HUES64 (cell line): Measurements from ENCODE around the gene CCL22.

Experiments used
- H3K27ac ChIP-seq: 2 replicates; pipeline ENCODE4 v1.7.0; 2013; ENCODE audit warnings: low read depth, low read length, inconsistent platforms
- H3K27me3 ChIP-seq: 2 replicates; pipeline ENCODE4 v1.6.1; 2013; ENCODE audit warnings: mild to moderate bottlenecking, low read length; ENCODE audit not compliant: insufficient read depth
- H3K36me3 ChIP-seq: 2 replicates; pipeline ENCODE4 v1.6.1; 2013; ENCODE audit warnings: mild to moderate bottlenecking, low read length; ENCODE audit not compliant: insufficient read depth
- H3K4me1 ChIP-seq: 2 replicates; pipeline ENCODE4 v1.6.1; 2013; ENCODE audit warnings: mild to moderate bottlenecking, low read length, moderate library complexity; ENCODE audit not compliant: insufficient read depth
- H3K4me3 ChIP-seq: 2 replicates; pipeline ENCODE4 v1.5.1; 2013; ENCODE audit warnings: mild to moderate bottlenecking, low read length, moderate library complexity
- H3K9ac ChIP-seq: 2 replicates; pipeline ENCODE4 v1.6.1; 2013; ENCODE audit warnings: mild to moderate bottlenecking, low read depth, low read length
- H3K9me3 ChIP-seq: 2 replicates; pipeline ENCODE4 v1.6.1; 2013; ENCODE audit warnings: low read depth, low read length; ENCODE audit not compliant: insufficient read depth
- WGBS: fragments of 150-250, 120-280 bp; methylation state at CpG from one replicate; pipeline ENCODE4 v1.1.7; 2013; ENCODE audit warnings: missing lambda C conversion rate; 5-methylcytosine and 5-hydroxymethylcytosine counted together

Gene CCL22

DNA sequence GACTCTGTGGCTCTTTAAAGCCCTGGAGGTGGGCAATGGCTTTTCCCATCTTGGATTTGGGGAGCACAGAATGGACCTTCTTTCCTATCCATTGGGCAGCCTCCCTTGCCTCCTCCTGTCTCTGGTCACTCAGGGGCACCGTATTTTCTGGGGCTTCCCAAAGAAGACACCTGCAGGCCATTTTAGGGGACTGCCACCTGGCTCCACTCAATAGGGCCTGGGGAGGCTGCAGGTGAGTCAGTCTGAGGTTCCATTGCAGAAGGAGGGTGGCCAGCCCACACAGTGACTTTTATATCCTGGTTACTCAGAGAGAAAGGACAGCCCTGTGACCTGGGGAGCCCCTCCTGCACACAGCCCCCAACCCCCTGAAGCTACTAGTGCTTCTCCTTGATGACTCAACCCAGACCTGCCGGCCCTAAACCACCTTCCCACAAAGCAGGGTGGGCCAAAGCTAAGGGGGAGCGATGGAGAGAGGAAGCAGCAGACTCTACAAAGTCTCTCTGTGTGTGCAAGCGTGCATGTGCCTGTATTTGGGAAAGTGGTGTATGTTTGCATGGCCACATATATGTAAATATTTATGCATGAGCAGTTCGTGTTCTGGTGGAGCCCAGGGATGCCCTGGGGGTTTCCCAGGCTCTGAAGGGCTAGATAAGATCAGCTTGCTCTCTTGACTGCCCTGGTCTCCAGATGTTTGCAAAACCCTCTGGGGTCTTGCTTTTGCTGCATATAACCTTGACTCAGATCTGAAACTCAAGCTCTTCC lies 18.7 kb downstream of the CCL22 start:
- Histone ChIP-seq H3K36me3 (no peaks in the 10 kb centered on the region), H3K4me3 (no peak overlapping the region), H3K27ac (0 out of 2 replicates have a peak overlapping the region, but pooled peaks have one; percentile 4), H3K4me1 (peaks cover 22% of the 10 kb centered on the region), H3K9me3 (no peaks in the 10 kb centered on the region), H3K9ac (peak overlapping the region; percentile 52; the same call in 1 of the 2 replicates), H3K27me3 (no peaks in the 10 kb centered on the region)
- WGBS = 56% methylated on average over 5 of the region's 5 CpGs

DNA sequence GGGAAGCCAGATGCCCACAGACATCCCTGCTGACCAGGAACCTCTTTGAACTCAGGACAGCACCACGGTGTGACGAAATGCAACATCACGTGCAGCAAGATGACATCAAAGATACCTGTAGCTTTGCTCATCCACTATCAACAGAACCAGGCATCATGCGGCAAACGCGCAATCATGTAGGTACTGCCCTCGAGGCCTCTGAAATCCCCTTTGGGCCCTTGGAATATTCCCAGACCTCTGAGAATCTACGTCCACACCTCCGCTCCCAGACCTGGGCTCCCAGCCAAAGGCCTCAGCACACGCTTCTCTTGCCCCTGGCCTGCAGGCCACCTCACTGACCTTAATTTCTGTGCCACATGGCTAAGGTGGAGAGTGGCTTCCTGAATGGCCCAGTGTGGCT lies 21.0 kb downstream of the CCL22 start:
- Histone ChIP-seq H3K36me3 (no peaks in the 10 kb centered on the region), H3K4me3 (no peak overlapping the region), H3K4me1 (peaks cover 7% of the 10 kb centered on the region; the same call in 1 of the 2 replicates), H3K27ac (no peak overlapping the region), H3K27me3 (no peaks in the 10 kb centered on the region), H3K9me3 (no peaks in the 10 kb centered on the region), H3K9ac (no peak overlapping the region)
- 92% methylated on average over 10 of the region's 10 CpGs for WGBS

DNA sequence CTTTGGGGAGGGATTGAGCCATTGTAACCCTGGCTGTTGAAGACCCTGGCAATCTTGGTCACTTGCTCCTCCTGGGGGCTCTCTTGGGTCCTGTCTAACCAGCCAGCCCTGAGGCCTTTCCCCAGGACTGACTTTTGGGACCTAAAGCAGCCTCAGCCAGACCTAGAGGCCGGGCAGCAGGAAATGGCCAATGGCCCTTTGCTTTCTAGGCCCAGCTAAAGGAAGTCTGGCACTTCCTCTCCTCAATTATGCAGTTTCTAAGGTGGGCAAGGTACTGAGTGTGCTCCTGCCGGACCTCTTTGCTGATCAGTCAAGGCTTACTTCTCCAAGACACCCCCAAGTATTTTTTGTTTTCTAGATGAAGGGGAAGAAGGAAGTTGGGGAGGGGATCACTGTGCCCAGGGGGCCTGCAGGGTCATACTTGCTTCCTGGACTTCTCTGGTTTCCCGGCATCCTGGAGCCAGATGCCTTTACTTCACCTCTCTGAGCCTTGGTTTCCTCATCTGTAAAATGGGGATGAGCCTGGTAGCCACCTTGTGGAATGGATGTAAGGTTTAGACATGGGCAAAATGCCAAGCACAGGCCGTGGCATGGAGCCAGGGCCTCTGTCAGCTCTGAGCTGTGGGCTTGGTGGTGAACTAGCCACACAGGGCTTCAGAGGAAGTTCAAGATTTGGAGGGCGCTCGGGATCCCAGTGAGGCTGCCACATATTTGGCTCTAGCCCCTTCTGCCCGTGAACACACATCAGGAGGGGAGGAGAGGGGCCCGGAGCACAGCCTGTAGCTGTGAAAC lies 22.3 kb downstream of the CCL22 start:
- H3K4me1 ChIP-seq = peaks cover 7% of the 10 kb centered on the region; the same call in 1 of the 2 replicates
- no peak overlapping the region for H3K4me3 ChIP-seq
- H3K27me3 ChIP-seq = no peaks in the 10 kb centered on the region
- H3K9ac ChIP-seq = no peak overlapping the region
- H3K36me3 ChIP-seq = no peaks in the 10 kb centered on the region
- WGBS = 93% methylated on average over 8 of the region's 8 CpGs
- no peaks in the 10 kb centered on the region for H3K9me3 ChIP-seq
- H3K27ac ChIP-seq = no peak overlapping the region

DNA sequence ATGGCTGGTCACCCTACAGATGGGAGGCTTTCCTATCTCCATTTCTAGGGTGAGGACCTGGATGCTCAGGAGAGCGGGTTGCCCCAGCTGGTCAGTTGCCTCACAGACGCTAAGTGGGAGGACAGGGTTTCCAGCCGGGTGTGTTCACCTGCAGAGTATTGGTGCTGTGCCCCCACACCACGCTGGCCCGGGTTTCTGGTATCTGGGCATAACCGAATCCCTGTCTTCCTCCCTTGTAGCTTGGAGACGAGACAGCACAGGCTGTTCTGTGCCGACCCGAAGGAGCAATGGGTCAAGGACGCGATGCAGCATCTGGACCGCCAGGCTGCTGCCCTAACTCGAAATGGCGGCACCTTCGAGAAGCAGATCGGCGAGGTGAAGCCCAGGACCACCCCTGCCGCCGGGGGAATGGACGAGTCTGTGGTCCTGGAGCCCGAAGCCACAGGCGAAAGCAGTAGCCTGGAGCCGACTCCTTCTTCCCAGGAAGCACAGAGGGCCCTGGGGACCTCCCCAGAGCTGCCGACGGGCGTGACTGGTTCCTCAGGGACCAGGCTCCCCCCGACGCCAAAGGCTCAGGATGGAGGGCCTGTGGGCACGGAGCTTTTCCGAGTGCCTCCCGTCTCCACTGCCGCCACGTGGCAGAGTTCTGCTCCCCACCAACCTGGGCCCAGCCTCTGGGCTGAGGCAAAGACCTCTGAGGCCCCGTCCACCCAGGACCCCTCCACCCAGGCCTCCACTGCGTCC lies 23.4 kb downstream of the CCL22 start:
- Histone ChIP-seq H3K9me3 (no peaks in the 10 kb centered on the region), H3K4me3 (no peak overlapping the region), H3K27ac (no peak overlapping the region), H3K27me3 (no peaks in the 10 kb centered on the region), H3K36me3 (no peaks in the 10 kb centered on the region), H3K9ac (no peak overlapping the region), H3K4me1 (peaks cover 13% of the 10 kb centered on the region; the same call in 1 of the 2 replicates)
- 93% methylated on average over 35 of the region's 35 CpGs for WGBS

DNA sequence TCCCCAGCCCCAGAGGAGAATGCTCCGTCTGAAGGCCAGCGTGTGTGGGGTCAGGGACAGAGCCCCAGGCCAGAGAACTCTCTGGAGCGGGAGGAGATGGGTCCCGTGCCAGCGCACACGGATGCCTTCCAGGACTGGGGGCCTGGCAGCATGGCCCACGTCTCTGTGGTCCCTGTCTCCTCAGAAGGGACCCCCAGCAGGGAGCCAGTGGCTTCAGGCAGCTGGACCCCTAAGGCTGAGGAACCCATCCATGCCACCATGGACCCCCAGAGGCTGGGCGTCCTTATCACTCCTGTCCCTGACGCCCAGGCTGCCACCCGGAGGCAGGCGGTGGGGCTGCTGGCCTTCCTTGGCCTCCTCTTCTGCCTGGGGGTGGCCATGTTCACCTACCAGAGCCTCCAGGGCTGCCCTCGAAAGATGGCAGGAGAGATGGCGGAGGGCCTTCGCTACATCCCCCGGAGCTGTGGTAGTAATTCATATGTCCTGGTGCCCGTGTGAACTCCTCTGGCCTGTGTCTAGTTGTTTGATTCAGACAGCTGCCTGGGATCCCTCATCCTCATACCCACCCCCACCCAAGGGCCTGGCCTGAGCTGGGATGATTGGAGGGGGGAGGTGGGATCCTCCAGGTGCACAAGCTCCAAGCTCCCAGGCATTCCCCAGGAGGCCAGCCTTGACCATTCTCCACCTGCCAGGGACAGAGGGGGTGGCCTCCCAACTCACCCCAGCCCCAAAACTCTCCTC lies 24.1 kb downstream of the CCL22 start:
- Histone ChIP-seq H3K4me1 (peaks cover 7% of the 10 kb centered on the region; the same call in 1 of the 2 replicates), H3K9ac (no peak overlapping the region), H3K27ac (no peak overlapping the region), H3K4me3 (no peak overlapping the region), H3K27me3 (no peaks in the 10 kb centered on the region), H3K9me3 (no peaks in the 10 kb centered on the region), H3K36me3 (no peaks in the 10 kb centered on the region)
- 93% methylated on average over 16 of the region's 16 CpGs for whole genome bisulfite sequencing

DNA sequence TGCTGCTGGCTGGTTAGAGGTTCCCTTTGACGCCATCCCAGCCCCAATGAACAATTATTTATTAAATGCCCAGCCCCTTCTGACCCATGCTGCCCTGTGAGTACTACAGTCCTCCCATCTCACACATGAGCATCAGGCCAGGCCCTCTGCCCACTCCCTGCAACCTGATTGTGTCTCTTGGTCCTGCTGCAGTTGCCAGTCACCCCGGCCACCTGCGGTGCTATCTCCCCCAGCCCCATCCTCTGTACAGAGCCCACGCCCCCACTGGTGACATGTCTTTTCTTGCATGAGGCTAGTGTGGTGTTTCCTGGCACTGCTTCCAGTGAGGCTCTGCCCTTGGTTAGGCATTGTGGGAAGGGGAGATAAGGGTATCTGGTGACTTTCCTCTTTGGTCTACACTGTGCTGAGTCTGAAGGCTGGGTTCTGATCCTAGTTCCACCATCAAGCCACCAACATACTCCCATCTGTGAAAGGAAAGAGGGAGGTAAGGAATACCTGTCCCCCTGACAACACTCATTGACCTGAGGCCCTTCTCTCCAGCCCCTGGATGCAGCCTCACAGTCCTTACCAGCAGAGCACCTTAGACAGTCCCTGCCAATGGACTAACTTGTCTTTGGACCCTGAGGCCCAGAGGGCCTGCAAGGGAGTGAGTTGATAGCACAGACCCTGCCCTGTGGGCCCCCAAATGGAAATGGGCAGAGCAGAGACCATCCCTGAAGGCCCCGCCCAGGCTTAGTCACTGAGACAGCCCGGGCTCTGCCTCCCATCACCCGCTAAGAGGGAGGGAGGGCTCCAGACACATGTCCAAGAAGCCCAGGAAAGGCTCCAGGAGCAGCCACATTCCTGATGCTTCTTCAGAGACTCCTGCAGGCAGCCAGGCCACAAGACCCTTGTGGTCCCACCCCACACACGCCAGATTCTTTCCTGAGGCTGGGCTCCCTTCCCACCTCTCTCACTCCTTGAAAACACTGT lies 25.0 kb downstream of the CCL22 start:
- 71% methylated on average over 8 of the region's 8 CpGs for WGBS
- H3K4me1 ChIP-seq = peaks cover 6% of the 10 kb centered on the region; the same call in 1 of the 2 replicates

DNA sequence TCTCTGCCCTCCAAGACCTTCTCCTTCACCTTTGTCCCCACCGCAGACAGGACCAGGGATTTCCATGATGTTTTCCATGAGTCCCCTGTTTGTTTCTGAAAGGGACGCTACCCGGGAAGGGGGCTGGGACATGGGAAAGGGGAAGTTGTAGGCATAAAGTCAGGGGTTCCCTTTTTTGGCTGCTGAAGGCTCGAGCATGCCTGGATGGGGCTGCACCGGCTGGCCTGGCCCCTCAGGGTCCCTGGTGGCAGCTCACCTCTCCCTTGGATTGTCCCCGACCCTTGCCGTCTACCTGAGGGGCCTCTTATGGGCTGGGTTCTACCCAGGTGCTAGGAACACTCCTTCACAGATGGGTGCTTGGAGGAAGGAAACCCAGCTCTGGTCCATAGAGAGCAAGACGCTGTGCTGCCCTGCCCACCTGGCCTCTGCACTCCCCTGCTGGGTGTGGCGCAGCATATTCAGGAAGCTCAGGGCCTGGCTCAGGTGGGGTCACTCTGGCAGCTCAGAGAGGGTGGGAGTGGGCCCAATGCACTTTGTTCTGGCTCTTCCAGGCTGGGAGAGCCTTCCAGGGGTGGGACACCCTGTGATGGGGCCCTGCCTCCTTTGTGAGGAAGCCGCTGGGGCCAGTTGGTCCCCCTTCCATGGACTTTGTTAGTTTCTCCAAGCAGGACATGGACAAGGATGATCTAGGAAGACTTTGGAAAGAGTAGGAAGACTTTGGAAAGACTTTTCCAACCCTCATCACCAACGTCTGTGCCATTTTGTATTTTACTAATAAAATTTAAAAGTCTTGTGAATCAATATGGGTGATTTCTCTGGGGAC lies 25.9 kb downstream of the CCL22 start:
- Histone ChIP-seq H3K4me3 (no peak overlapping the region), H3K4me1 (peaks cover 6% of the 10 kb centered on the region; the same call in 1 of the 2 replicates), H3K9me3 (no peaks in the 10 kb centered on the region), H3K27me3 (peaks cover 3% of the 10 kb centered on the region; the same call in 1 of the 2 replicates), H3K9ac (no peak overlapping the region), H3K36me3 (no peaks in the 10 kb centered on the region), H3K27ac (no peak overlapping the region)
- WGBS = 88% methylated on average over 10 of the region's 11 CpGs

More for the DNA sequence above, 25.0 kb downstream of the CCL22 start:
- no peaks in the 10 kb centered on the region for H3K9me3 ChIP-seq
- H3K36me3 ChIP-seq = no peaks in the 10 kb centered on the region
- no peak overlapping the region for H3K4me3 ChIP-seq
- H3K9ac ChIP-seq = no peak overlapping the region
- H3K27ac ChIP-seq = no peak overlapping the region
- H3K27me3 ChIP-seq = peaks cover 3% of the 10 kb centered on the region; the same call in 1 of the 2 replicates

DNA sequence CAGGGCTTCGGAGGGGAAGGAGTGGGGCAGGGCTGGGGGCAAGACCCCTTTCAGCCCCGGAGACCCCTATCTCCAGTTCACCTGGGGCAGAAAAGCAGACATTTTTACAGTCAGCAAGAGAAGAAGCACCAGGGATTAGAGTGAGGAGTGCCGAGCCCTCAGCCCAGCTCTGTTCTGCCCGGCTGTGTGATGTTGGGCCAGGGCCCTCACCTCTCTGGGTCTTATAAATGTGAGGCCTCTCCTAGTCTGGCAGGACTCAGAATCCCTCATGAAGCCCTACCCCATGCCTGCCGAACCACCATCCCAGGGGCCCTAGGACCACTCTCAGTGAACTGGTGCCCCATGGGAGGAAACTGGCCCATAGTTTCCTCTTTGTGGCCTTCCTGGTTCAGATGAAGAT lies 26.5 kb downstream of the CCL22 start:
- no peaks in the 10 kb centered on the region for H3K36me3 ChIP-seq
- H3K4me1 ChIP-seq = peaks cover 6% of the 10 kb centered on the region; the same call in 1 of the 2 replicates
- peaks cover 3% of the 10 kb centered on the region; the same call in 1 of the 2 replicates for H3K27me3 ChIP-seq
- no peak overlapping the region for H3K9ac ChIP-seq
- H3K27ac ChIP-seq = no peak overlapping the region
- no peak overlapping the region for H3K4me3 ChIP-seq
- no peaks in the 10 kb centered on the region for H3K9me3 ChIP-seq
- WGBS = 76% methylated on average over 5 of the region's 5 CpGs

DNA sequence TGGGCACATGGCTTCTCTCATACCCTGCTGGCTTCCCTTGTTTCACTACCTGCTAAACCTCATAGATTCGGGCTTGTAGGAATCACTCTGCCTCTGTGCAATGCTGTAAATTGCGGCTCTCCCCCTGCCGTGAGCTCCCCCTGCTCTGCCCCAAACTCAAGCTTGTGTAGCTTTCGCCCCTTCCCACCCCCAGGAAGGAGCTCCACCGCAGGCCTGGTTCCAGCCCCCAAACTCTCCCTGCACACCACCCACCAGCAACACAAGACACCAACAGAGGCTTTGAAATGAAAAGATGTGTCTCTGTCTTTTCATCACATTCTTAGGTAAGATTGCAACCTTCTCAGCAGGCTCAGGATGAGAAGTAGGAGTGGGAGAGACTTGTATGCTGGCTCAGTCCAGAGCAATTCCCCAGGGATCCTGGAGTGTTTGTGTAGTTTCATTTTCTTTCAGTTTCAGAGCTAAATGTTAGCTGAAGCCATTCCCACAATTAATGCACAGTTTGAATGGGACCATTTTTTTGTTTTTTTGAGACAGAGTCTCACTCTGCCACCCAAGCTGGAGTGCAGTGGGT lies 27.9 kb downstream of the CCL22 start:
- Histone ChIP-seq H3K36me3 (no peaks in the 10 kb centered on the region), H3K4me1 (peaks cover 6% of the 10 kb centered on the region; the same call in 1 of the 2 replicates), H3K9ac (no peak overlapping the region), H3K9me3 (no peaks in the 10 kb centered on the region), H3K4me3 (no peak overlapping the region), H3K27me3 (peaks cover 3% of the 10 kb centered on the region; the same call in 1 of the 2 replicates), H3K27ac (no peak overlapping the region)
- 56% methylated on average over 5 of the region's 5 CpGs for WGBS
